Activated CD4-positive, CD25-positive, alpha-beta regulatory T cell treated with anti-CD3 and anti-CD28 coated beads, Interleukin-2, amount 50 U/mL, for 24 hours (primary cell): Measurements from ENCODE around the gene BCL6.

Source experiments
- ATAC-seq, 2 donors: fragments of 150-1000 bp; cut with Tn5 transposase; one replicate each; pipeline ENCODE4 v1.10.0; 2021; ENCODE audit warnings: mild to moderate bottlenecking in 1 of 2, moderate library complexity in 1 of 2

Gene BCL6

GRCh38 chr3:187745201-187746058 lies at the start of gene BCL6:
BCL6 (minus strand) TSS chr3:187745468; CDS start chr3:187733693, 11,775 bp downstream.
- ATAC-seq, result peak; percentile 37 to 53

DNA sequence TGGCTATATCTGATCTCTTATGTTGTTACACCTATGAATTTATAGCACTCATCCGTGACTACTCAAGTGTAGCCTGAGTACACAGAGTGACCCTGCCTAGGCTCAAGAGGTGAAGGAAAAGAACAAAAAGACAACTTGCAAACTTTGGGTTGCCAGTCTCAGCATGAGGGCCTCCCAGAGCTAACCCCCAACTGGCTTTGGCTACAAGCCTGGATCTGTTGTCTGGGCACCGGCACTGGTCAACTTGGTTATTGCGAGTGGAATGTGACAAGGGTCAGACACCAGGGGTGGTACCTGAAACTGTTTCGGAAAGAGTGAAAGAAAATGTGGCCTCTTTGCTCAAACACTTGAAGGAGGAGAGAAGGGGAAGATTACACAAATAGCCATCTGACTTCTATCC lies 49.5 kb upstream of the BCL6 start:
- ATAC-seq, result no peak

GRCh38 chr3:187793618-187794017 lies 48.4 kb upstream of the BCL6 start:
- no peak for ATAC-seq

DNA sequence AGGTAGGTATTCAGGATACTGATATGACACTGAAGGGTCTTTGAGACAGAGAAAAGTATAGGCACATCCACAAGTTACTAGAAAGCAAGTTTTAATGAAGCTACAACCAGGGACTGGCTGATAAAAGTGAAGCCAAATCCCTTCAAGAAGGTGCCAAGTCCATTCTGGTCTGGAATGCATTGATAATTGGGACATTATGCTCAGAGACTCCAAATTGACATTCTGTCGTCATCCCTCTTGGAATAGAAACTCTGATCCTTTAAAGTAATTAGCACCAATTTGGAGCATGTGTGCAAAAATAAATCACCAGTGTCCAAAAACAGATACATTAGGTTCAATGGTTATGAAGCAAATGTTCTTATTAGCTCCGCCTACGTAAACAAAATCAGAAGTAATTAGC lies 47.3 kb upstream of the BCL6 start:
- no peak for ATAC-seq

GRCh38 chr3:187789872-187790271 lies 44.6 kb upstream of the BCL6 start:
- ATAC-seq, result no peak

DNA sequence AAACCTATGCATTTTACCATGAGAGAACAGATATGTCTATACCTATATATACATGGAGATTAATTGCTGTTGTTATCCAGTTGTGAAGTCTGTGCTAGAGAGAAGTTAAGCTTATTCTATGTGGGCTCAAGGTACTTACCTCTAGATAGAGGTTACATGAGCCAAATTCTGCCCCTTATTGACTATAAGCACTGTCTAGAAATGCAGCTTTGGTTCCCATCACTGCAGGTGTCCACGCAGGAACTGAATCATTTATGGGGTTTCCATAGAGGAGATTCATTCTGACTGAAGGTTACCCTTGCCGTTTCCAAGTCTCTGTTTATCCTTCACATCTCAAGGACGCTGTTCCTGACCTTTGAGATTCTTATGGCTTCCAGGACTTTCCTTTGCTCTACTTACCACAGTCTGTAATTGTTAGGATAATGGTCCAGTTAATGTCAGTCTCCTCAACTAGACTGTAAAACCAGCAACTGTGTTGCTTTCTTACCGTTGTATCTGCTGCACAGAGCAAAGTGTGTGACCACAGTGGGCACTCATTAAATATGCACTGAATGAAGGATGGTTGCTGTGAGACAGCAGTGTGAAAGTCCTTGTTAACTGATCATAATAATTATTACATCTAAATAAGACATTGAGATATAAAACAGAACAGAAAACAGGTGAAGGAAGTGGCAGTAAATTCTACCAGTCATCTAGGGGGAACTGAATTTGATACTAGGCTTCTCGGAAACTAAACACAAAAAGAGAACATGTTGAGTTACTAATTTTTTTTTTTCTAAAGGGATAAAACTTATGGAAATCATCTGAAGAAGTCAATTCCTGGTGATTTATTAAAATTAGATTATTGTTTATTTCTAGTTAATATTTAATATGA lies 44.0 kb upstream of the BCL6 start:
- ATAC-seq, result peak; percentile 85 to 87

- ATAC-seq, result peak; percentile 46 to 55
Observed at GRCh38 chr3:187783098-187783497, 37.8 kb upstream of the BCL6 start.

- no peak for ATAC-seq
Observed at GRCh38 chr3:187782006-187782405, 36.7 kb upstream of the BCL6 start.

DNA sequence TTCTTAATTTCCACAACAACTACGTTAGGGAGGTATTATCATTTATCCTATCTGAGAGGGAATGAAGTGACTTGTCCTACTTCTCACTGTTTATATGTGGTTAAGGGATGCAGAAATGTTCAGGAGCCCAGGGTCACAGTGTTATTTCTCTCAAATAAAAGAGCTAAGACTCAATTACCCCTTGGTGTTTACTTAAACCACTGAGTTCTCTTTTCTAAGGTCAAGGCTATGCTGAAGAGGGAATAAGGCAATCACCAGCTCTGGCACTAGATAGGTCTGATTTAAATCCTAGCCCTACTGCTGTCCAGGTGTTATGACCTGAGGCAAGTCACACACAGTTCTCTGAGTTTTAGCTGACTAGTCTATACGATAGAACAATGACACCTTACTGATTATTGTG lies 35.7 kb upstream of the BCL6 start:
- no peak for ATAC-seq

DNA sequence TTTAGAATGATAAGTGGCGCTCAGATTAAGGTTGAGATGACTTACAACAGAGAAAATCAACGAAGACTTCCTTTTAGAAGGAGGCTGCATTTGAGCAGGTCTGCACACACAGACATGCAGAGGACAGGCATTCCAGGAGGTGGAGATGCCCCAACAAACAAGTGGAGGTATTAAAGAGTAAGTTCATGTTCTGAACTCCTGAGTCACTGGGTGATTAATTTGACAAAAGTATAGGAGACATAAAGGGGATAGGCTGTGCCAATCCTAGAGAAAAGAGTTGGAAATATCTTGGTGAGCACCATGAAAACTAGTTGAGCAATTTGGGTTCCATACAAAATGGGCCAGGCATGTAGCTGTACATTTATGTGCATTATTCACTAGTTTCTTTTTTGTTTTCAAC lies 33.5 kb upstream of the BCL6 start:
- no peak for ATAC-seq

DNA sequence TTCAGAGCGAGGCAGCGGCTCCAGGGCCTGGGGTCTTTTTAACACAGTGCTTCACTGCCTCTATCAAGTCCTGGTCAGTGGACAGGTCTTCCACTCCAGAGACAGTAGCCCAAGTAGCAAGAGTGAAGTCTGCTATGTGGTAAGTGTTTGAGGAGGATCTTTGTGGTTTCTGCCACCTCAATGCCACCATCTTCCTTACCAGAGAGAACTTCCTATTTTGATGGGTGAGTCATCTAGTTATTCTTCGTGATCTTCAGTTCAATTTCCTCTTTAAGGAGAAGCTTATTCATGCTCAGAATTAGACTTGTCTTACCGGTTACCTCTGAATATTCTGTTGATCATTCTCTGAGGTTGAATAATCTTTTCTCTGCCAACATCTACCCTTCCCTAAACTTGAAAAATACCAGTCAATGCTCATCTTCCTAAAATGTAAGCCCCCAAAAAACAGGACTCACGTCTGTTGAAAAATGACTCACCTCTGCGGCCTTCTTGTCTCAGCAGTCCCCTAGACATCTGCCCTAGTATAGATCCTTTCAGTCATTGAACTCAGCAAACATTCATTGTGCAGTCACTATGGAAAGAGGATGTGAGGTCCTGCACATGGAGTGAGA lies 32.2 kb upstream of the BCL6 start:
- peak; percentile 89 to 90 for ATAC-seq

DNA sequence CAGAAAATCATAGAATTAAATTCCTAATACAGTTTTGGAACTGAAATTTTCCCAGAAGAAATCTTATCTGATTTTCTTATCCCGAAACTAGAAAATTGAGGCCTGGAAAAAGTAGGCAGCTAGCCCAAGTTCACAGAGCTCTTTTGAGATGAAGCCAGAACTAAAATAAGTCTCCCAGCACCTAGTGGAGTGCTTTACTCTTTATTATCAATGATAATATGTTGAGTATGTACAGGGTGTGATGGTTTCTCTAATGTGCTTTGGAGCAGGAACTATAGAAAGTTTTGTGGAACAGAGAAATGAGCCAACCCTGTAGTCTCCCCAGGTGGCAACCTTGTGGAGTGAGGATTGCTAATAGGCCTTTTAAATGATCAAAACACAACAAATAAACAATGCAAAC lies 30.3 kb upstream of the BCL6 start:
- no peak for ATAC-seq

GRCh38 chr3:187774185-187774789 lies 29.0 kb upstream of the BCL6 start:
- no peak for ATAC-seq

GRCh38 chr3:187773233-187774184 lies 28.2 kb upstream of the BCL6 start:
- ATAC-seq, result no peak

DNA sequence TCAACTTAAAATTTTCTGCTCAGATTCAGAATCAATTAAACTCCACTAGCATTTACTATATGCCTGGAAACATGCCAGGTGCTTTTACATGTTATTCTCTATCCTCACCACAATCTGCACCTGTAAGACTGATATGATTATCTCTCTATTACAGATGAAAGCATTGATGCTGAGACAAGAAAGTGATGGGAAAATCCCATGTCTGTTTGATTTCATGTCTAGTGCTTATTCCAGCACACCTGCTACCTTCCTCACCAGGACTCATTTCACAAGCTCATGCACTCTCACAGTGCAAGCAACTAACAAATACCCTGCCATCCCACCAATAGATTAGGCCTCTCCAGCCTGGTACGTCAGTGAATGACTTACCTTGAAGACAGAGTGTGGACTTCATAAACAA lies 25.0 kb upstream of the BCL6 start:
- peak; percentile 97 to 98 for ATAC-seq

GRCh38 chr3:187769771-187770170 lies 24.5 kb upstream of the BCL6 start:
- ATAC-seq, result no peak

- ATAC-seq, result no peak
Observed at GRCh38 chr3:187767266-187768012, 22.2 kb upstream of the BCL6 start.

GRCh38 chr3:187765342-187765741 lies 20.1 kb upstream of the BCL6 start:
- no peak for ATAC-seq

GRCh38 chr3:187763850-187764648 lies 18.8 kb upstream of the BCL6 start:
- no peak for ATAC-seq

- ATAC-seq, result no peak
Observed at GRCh38 chr3:187762792-187763191, 17.5 kb upstream of the BCL6 start.
